ENCODE data around the gene MESD. TPM values are rescaled to one million over a fixed set of nuclear protein-coding genes. Genes with fewer than 3 reads are reported as not detected.

Gene MESD
- total and polyA plus RNA-seq, 9 of the 15 experiments (the other 6 are each of a cell fraction or from before 2014, with no cell fraction given), result 11.3 to 39.7 (median 22.8) TPM

DNA sequence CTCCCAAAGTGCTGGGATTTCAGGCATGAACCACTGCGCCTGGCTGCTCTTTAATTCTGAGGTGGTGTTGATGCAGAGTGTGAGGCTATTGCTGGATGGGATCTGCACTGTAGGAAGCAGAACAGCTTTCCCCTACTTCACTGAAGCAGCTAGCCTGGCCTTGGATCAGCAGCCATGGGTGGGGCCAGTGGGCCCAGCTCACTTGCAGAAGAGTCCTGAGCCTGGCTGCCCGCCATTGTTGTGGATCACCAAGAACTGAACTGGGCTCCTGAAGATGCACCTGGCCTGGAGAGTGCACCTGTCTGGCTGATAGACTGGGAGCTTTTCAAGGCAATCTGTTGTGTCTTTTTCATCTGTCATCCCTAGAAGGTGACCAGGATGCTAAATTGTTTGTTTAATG is 23.0 kb upstream of the MESD start:
- H4K20me1 ChIP-seq (replicated peaks; ENCODE audit: control insufficient read depth, insufficient read depth, low read length), result no peaks in the 10 kb centered on the region
- H3K9me3 ChIP-seq (replicated peaks; ENCODE audit: control insufficient read depth, insufficient read depth, low read depth, low read length), result no peaks in the 10 kb centered on the region
- DNase-seq (ENCODE audit: extremely low read depth in 1 of 4, low spot score in 3 of 4) (no peak), FAIRE-seq (no peak), ATAC-seq (no peak)
- in situ Hi-C loops (cut with MboI) (no loop called here), intact Hi-C loops (cut with micrococcal nuclease) (no loop called here)
- H3K4me1 ChIP-seq (replicated peaks in 1 of 2; ENCODE audit: control insufficient read depth in 2 of 2, insufficient read depth in 2 of 2, low read length in 2 of 2), result no peaks in the 10 kb centered on the region
- H3K79me2 ChIP-seq (ENCODE audit: control insufficient read depth, insufficient read depth, low read length), result no peaks in the 10 kb centered on the region
- TF ChIP-seq ELF4 (CRISPR knock-in tag; IDR thresholded peaks at IDR 0.05), result no peak
- TF ChIP-seq ZNF644 (tag; IDR thresholded peaks at IDR 0.05; ENCODE audit: low read depth), result no peak
- TF ChIP-seq PCBP1 (IDR thresholded peaks at IDR 0.05; ENCODE audit: low read depth, low read length, poor library complexity, severe bottlenecking), result no peak
- TF ChIP-seq, protein P1, sequence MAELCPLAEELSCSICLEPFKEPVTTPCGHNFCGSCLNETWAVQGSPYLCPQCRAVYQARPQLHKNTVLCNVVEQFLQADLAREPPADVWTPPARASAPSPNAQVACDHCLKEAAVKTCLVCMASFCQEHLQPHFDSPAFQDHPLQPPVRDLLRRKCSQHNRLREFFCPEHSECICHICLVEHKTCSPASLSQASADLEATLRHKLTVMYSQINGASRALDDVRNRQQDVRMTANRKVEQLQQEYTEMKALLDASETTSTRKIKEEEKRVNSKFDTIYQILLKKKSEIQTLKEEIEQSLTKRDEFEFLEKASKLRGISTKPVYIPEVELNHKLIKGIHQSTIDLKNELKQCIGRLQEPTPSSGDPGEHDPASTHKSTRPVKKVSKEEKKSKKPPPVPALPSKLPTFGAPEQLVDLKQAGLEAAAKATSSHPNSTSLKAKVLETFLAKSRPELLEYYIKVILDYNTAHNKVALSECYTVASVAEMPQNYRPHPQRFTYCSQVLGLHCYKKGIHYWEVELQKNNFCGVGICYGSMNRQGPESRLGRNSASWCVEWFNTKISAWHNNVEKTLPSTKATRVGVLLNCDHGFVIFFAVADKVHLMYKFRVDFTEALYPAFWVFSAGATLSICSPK (IDR thresholded peaks at IDR 0.05; ENCODE audit: borderline replicate concordance), result no peak
- TF ChIP-seq SNRNP70 (optimal IDR thresholded peaks at IDR 0.05; ENCODE audit: low read depth, low read length), result no peak
- TF ChIP-seq, protein P2, sequence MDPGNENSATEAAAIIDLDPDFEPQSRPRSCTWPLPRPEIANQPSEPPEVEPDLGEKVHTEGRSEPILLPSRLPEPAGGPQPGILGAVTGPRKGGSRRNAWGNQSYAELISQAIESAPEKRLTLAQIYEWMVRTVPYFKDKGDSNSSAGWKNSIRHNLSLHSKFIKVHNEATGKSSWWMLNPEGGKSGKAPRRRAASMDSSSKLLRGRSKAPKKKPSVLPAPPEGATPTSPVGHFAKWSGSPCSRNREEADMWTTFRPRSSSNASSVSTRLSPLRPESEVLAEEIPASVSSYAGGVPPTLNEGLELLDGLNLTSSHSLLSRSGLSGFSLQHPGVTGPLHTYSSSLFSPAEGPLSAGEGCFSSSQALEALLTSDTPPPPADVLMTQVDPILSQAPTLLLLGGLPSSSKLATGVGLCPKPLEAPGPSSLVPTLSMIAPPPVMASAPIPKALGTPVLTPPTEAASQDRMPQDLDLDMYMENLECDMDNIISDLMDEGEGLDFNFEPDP (CRISPR knock-in tag; IDR thresholded peaks at IDR 0.05), result no peak
- no peak for TF ChIP-seq MCM2 (IDR thresholded peaks at IDR 0.05; ENCODE audit: low read depth)
- no peak for TF ChIP-seq SMAD2 (IDR thresholded peaks at IDR 0.05; ENCODE audit: low read depth, low read length)
- TF ChIP-seq HOXB6 (CRISPR knock-in tag; IDR thresholded peaks at IDR 0.05; ENCODE audit: borderline replicate concordance), result no peak
- TF ChIP-seq ZNF232 (CRISPR knock-in tag; IDR thresholded peaks at IDR 0.05), result no peak
- TF ChIP-seq ZKSCAN3 (CRISPR knock-in tag; IDR thresholded peaks at IDR 0.05), result no peak
- no peak for TF ChIP-seq ATF7 (IDR thresholded peaks at IDR 0.05)
- no peak for TF ChIP-seq PURB (CRISPR knock-in tag; IDR thresholded peaks at IDR 0.05; ENCODE audit: low read depth)
- TF ChIP-seq ZNF586 (CRISPR knock-in tag; conservative IDR thresholded peaks at IDR 0.05), result no peak
- ChIA-PET POLR2A (interaction anchor here (1.1 kb wide), 1 partner anchor 14 kb away, joined by 3 read pairs; no protein-coding TSS in a partner anchor), CTCF (ENCODE audit: low intra/inter-chr PET ratio) (no interaction called here)
- no peaks in the 10 kb centered on the region for H3K27me3 ChIP-seq (ENCODE audit: control insufficient read depth in 2 of 2, insufficient read depth in 2 of 2, low read length in 2 of 2)
- BruUV-seq (replicated peaks), result no TSS peak
- H3K4me2 ChIP-seq (ENCODE audit: insufficient read depth, low read length), result no peak overlapping the region
- H3K9ac ChIP-seq (ENCODE audit: insufficient read depth in 1 of 2, low read depth in 2 of 2, low read length in 2 of 2), result peak overlapping the region in 1 of 2 experiments; percentile 50; a peak in 1 of 4 replicates
- no peaks in the 10 kb centered on the region for H3K9me1 ChIP-seq (ENCODE audit: control insufficient read depth, insufficient read depth, low read length)
- H3K36me3 ChIP-seq (ENCODE audit: control insufficient read depth, insufficient read depth, low read length), result no peaks in the 10 kb centered on the region
- no peak overlapping the region for H3K27ac ChIP-seq (ENCODE audit: extremely low read depth, low read depth, low read length)
- no peak overlapping the region for H3K4me3 ChIP-seq
- H2AFZ ChIP-seq (ENCODE audit: low read depth, low read length), result no peak overlapping the region
- WGBS (ENCODE audit: insufficient coverage, low coverage, missing lambda C conversion rate), result 61% methylated on average over 2 of the region's 2 CpGs
